ENCODE results near the gene PMM1. TPM values are rescaled to one million over a fixed set of nuclear protein-coding genes. Genes with fewer than 3 reads are reported as not detected.

PMM1 gene
- total and polyA plus RNA-seq, 2 donors (not counting 3 experiments of a cell fraction or from before 2014, with no cell fraction given) = 14.6 to 31.7 TPM

DNA sequence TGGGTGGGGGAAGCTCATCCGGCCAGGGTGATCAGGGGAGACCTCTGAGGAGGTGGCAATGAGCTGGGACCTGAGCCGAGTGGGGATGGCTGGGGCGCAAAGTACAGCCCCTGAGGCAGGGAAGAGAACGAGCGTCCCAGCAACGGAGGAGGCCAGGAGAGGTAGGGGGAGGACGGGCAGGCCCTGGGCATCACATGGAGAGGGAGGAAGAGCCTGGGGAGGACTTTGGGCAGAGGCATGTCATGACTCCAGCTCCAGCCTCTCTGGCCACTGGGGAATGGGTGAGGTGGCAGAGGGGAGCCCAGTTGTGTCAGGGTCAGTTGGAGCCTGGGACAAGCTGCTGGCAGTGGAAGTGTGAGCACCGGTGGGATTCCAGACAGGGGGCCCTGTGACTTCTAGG is 11.5 kb downstream of the PMM1 start:
- no peaks in the 10 kb centered on the region for H3K79me2 ChIP-seq (ENCODE audit: control insufficient read depth, insufficient read depth, low read length)
- H2AFZ ChIP-seq (ENCODE audit: low read depth, low read length) = no peak overlapping the region
- DNase-seq (ENCODE audit: low read depth, low spot score) (no peak), FAIRE-seq (no peak)
- intact Hi-C loops (cut with micrococcal nuclease) = no loop called here
- BruUV-seq (replicated peaks) = no TSS peak
- H3K4me3 ChIP-seq (replicated peaks in 1 of 3; ENCODE audit: insufficient read depth in 1 of 3, low read depth in 1 of 3, low read length in 3 of 3) = no peak overlapping the region
- H3K27me3 ChIP-seq (ENCODE audit: control insufficient read depth in 2 of 2, insufficient read depth in 2 of 2, low read length in 2 of 2) = no peaks in the 10 kb centered on the region
- CTCF ChIA-PET = interaction anchor here (0.6 to 1.2 kb wide), 4 partner anchors 12 to 51 kb away, joined by 3 to 5 read pairs (median 3); no protein-coding TSS in a partner anchor
- H3K27ac ChIP-seq (ENCODE audit: insufficient read depth, low read depth, low read length) = no peak overlapping the region
- no peaks in the 10 kb centered on the region for H3K9me3 ChIP-seq (replicated peaks; ENCODE audit: control insufficient read depth, insufficient read depth, low read length)
- TF ChIP-seq JUN (IDR thresholded peaks at IDR 0.05; ENCODE audit: borderline replicate concordance, insufficient read depth, insufficient read length, low read depth) = no peak
- TF ChIP-seq MYC (IDR thresholded peaks at IDR 0.05; ENCODE audit: low read depth, low read length) = no peak
- no peak for TF ChIP-seq FOS (IDR thresholded peaks at IDR 0.05; ENCODE audit: borderline replicate concordance, insufficient read depth, low read length)
- TF ChIP-seq GATA2 (IDR thresholded peaks at IDR 0.05; ENCODE audit: insufficient read depth, insufficient read length, low read depth, low read length) = no peak
- no peak for TF ChIP-seq POLR2AphosphoS5 (IDR thresholded peaks at IDR 0.05; ENCODE audit: insufficient read depth, low read depth, low read length)
- no peak for TF ChIP-seq EZH2 (IDR thresholded peaks at IDR 0.05; ENCODE audit: borderline replicate concordance, low read depth, low read length, severe bottlenecking)
- TF ChIP-seq, protein P1, sequence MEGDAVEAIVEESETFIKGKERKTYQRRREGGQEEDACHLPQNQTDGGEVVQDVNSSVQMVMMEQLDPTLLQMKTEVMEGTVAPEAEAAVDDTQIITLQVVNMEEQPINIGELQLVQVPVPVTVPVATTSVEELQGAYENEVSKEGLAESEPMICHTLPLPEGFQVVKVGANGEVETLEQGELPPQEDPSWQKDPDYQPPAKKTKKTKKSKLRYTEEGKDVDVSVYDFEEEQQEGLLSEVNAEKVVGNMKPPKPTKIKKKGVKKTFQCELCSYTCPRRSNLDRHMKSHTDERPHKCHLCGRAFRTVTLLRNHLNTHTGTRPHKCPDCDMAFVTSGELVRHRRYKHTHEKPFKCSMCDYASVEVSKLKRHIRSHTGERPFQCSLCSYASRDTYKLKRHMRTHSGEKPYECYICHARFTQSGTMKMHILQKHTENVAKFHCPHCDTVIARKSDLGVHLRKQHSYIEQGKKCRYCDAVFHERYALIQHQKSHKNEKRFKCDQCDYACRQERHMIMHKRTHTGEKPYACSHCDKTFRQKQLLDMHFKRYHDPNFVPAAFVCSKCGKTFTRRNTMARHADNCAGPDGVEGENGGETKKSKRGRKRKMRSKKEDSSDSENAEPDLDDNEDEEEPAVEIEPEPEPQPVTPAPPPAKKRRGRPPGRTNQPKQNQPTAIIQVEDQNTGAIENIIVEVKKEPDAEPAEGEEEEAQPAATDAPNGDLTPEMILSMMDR (IDR thresholded peaks at IDR 0.05; ENCODE audit: extremely low read depth in 1 of 2, insufficient read depth in 1 of 2, low read depth in 1 of 2, low read length in 2 of 2) = no peak
- TF ChIP-seq POLR2A (IDR thresholded peaks at IDR 0.05; ENCODE audit: low read depth, low read length) = no peak
- TF ChIP-seq, protein P2, sequence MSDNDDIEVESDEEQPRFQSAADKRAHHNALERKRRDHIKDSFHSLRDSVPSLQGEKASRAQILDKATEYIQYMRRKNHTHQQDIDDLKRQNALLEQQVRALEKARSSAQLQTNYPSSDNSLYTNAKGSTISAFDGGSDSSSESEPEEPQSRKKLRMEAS (IDR thresholded peaks at IDR 0.05; ENCODE audit: insufficient read depth, insufficient read length) = no peak
- no peaks in the 10 kb centered on the region for H3K4me1 ChIP-seq (ENCODE audit: control insufficient read depth, extremely low read depth, insufficient read depth, low read length)
- dilution Hi-C loops (cut with MboI; ENCODE audit: extremely low pct_ligation_motif_present, low sequenced_read_pairs) = no loop called here
- H3K9ac ChIP-seq (replicated peaks; ENCODE audit: extremely low read depth, insufficient read depth, low read length) = no peak overlapping the region
- POLR2A ChIA-PET = no interaction called here
- no peak overlapping the region for H3K4me2 ChIP-seq (ENCODE audit: insufficient read depth, low read length)
- H3K36me3 ChIP-seq (ENCODE audit: control insufficient read depth in 2 of 2, extremely low read depth in 1 of 2, insufficient read depth in 2 of 2, low read length in 2 of 2) = peaks cover 0 to 7% of the 10 kb centered on the region in 2 experiments
- H4K20me1 ChIP-seq (replicated peaks; ENCODE audit: control insufficient read depth, extremely low read depth, insufficient read depth, low read length) = no peaks in the 10 kb centered on the region
- H3K9me1 ChIP-seq (replicated peaks; ENCODE audit: control insufficient read depth, extremely low read depth, insufficient read depth, low read length) = no peaks in the 10 kb centered on the region

Measured in endothelial cell of umbilical vein (primary cell).